Calu3 (cell line): ENCODE measurements around the gene PPP3R1. TPM values are rescaled to one million over a fixed set of nuclear protein-coding genes. Genes with fewer than 3 reads are reported as not detected.

ENCODE experiments used
- BruUV-seq: library from RNA; stranded (reverse); fragments of 400-500 nt; replicated peaks from 2 replicates; lab custom pipeline; 2021; lab: Mats Ljungman, UMichigan
- CTCF ChIA-PET: fragments of 300-600 bp; sonication (Branson Sonifier 250); formaldehyde crosslinking; loops from one replicate; lab custom pipeline; 2022; ENCODE audit warnings: antibody characterized with exemption; lab: Charles Lee
- DNase-seq: peaks from one replicate; pipeline ENCODE4 v3.0.0; 2022
- H3K27ac Mint-ChIP-seq: one replicate; pipeline ENCODE4 v1.8.0; 2022; ENCODE audit warnings: mixed read lengths; ENCODE audit not compliant: unreplicated experiment
- H3K27me3 Mint-ChIP-seq: one replicate; pipeline ENCODE4 v1.8.0; 2022; ENCODE audit warnings: mixed read lengths; ENCODE audit not compliant: unreplicated experiment
- H3K36me3 Mint-ChIP-seq: one replicate; pipeline ENCODE4 v1.8.0; 2022; ENCODE audit warnings: mild to moderate bottlenecking, moderate library complexity, mixed read lengths; ENCODE audit not compliant: insufficient read depth, unreplicated experiment
- H3K4me1 Mint-ChIP-seq: one replicate; pipeline ENCODE4 v1.8.0; 2022; ENCODE audit warnings: mild to moderate bottlenecking, low read depth, mixed read lengths; ENCODE audit not compliant: unreplicated experiment
- H3K4me3 Mint-ChIP-seq: one replicate; pipeline ENCODE4 v1.8.0; 2022; ENCODE audit warnings: mild to moderate bottlenecking, low read depth, moderate library complexity, mixed read lengths; ENCODE audit not compliant: unreplicated experiment
- H3K9me3 Mint-ChIP-seq: one replicate; pipeline ENCODE4 v1.8.0; 2022; ENCODE audit warnings: low read depth, mixed read lengths; ENCODE audit not compliant: unreplicated experiment
- CTCF ChIP-seq: fragments of 200-600 bp; IDR thresholded peaks from one replicate; pipeline ENCODE4 v1.8.0; 2022; ENCODE audit warnings: antibody characterized with exemption; ENCODE audit not compliant: unreplicated experiment
- intact Hi-C: fragments of 100-400 bp; cut with micrococcal nuclease; formaldehyde crosslinking; loops from one replicate; pipeline ENCODE4 v1.10.0; 2022; ENCODE audit not compliant: unreplicated experiment
- total RNA-seq: library from RNA; stranded (reverse); gene quantifications from 2 replicates; pipeline ENCODE4 v1.2.3, GENCODE V29; 2022

The PPP3R1 gene
- total RNA-seq, 1 experiment from 2014 or later = 63.4 TPM

- peak overlapping the region; percentile 93 for H3K27ac Mint-ChIP-seq
- peaks cover 20% of the 10 kb centered on the region for H3K4me1 Mint-ChIP-seq
- H3K4me3 Mint-ChIP-seq = peak overlapping the region; percentile 85
- H3K27me3 Mint-ChIP-seq = no peaks in the 10 kb centered on the region
- intact Hi-C loops = loop anchor here (2.0 kb wide), 1 partner anchor 95 kb away; the partner anchor contains the start of gene PNO1
- peaks cover 39% of the 10 kb centered on the region for H3K36me3 Mint-ChIP-seq
- TF ChIP-seq CTCF = no peak
- CTCF ChIA-PET = no interaction called here
- BruUV-seq = no TSS peak
- no peaks in the 10 kb centered on the region for H3K9me3 Mint-ChIP-seq
- peak; percentile 17 for DNase-seq
These were observed 405 bp downstream of the PPP3R1 start for GRCh38 chr2:68251855-68252399.

GRCh38 chr2:68251187-68251854, 1.0 kb downstream of the PPP3R1 start:
- intact Hi-C loops = loop anchor here (2.0 kb wide), 1 partner anchor 95 kb away; the partner anchor contains the start of gene PNO1
- H3K27me3 Mint-ChIP-seq = no peaks in the 10 kb centered on the region
- peak overlapping the region; percentile 85 for H3K4me3 Mint-ChIP-seq
- TF ChIP-seq CTCF = peak; percentile 69
- no peaks in the 10 kb centered on the region for H3K9me3 Mint-ChIP-seq
- H3K36me3 Mint-ChIP-seq = peaks cover 39% of the 10 kb centered on the region
- CTCF ChIA-PET = no interaction called here
- peaks cover 20% of the 10 kb centered on the region for H3K4me1 Mint-ChIP-seq
- H3K27ac Mint-ChIP-seq = peak overlapping the region; percentile 93
- no TSS peak for BruUV-seq
- peak; percentile 75 for DNase-seq

- no peak for TF ChIP-seq CTCF
- H3K4me1 Mint-ChIP-seq = peaks cover 20% of the 10 kb centered on the region
- H3K27ac Mint-ChIP-seq = peak overlapping the region; percentile 93
- CTCF ChIA-PET = no interaction called here
- H3K27me3 Mint-ChIP-seq = no peaks in the 10 kb centered on the region
- intact Hi-C loops = loop anchor here (2.0 kb wide), 1 partner anchor 94 kb away; the partner anchor contains the start of gene PNO1
- TSS peak; percentile 49 for BruUV-seq
- H3K4me3 Mint-ChIP-seq = peak overlapping the region; percentile 85
- H3K9me3 Mint-ChIP-seq = no peaks in the 10 kb centered on the region
- peaks cover 39% of the 10 kb centered on the region for H3K36me3 Mint-ChIP-seq
- no peak for DNase-seq
These were observed 1.6 kb downstream of the PPP3R1 start for GRCh38 chr2:68250652-68251186.

- H3K27ac Mint-ChIP-seq = peak overlapping the region; percentile 93
- no peaks in the 10 kb centered on the region for H3K27me3 Mint-ChIP-seq
- H3K4me3 Mint-ChIP-seq = peak overlapping the region; percentile 85
- no peak for TF ChIP-seq CTCF
- no TSS peak for BruUV-seq
- no peaks in the 10 kb centered on the region for H3K9me3 Mint-ChIP-seq
- no peak for DNase-seq
- intact Hi-C loops = loop anchor here (2.0 kb wide), 1 partner anchor 93 kb away; the partner anchor contains the start of gene PNO1
- H3K4me1 Mint-ChIP-seq = peaks cover 20% of the 10 kb centered on the region
- H3K36me3 Mint-ChIP-seq = peaks cover 39% of the 10 kb centered on the region
- CTCF ChIA-PET = no interaction called here
These were observed 2.1 kb downstream of the PPP3R1 start for GRCh38 chr2:68250196-68250595.
